Skin epidermis (tissue), 12 donors: ENCODE results near the gene MARCHF10.
A peak's percentile ranks its signal among the peaks of the same experiment; 100 is the strongest.

Source experiments
- H3K27ac ChIP-seq, 21 experiments: fragments of 200-600 bp; sonication (generic) in 11 of 21; one replicate each; pipeline ENCODE4 v1.5.0; 2020; ENCODE audit warnings: mild to moderate bottlenecking in 3 of 21, inconsistent platforms in 2 of 21, moderate library complexity in 2 of 21
- H3K4me3 ChIP-seq, 7 experiments: fragments of 200-600 bp; sonication (generic) in 2 of 7; one replicate each; pipeline ENCODE4 v1.5.0; 2020; ENCODE audit warnings: inconsistent platforms in 2 of 7, mild to moderate bottlenecking in 2 of 7, moderate library complexity in 1 of 7

The MARCHF10 gene

GRCh38 chr17:62761884-62762283 lies 46.2 kb downstream of the MARCHF10 start:
- Histone ChIP-seq H3K27ac (no peak overlapping the region), H3K4me3 (no peak overlapping the region)

GRCh38 chr17:62760945-62761267 lies 47.2 kb downstream of the MARCHF10 start:
- no peak overlapping the region for H3K4me3 ChIP-seq
- H3K27ac ChIP-seq = no peak overlapping the region

GRCh38 chr17:62760059-62760944 lies 47.8 kb downstream of the MARCHF10 start:
- H3K27ac ChIP-seq = no peak overlapping the region
- no peak overlapping the region for H3K4me3 ChIP-seq

- no peak overlapping the region for H3K27ac ChIP-seq
- no peak overlapping the region for H3K4me3 ChIP-seq
Measured at GRCh38 chr17:62757500-62757951, 50.6 kb downstream of the MARCHF10 start.

- H3K4me3 ChIP-seq = no peak overlapping the region
- H3K27ac ChIP-seq = no peak overlapping the region
Measured at GRCh38 chr17:62756198-62756597, 51.9 kb downstream of the MARCHF10 start.

- H3K27ac ChIP-seq = no peak overlapping the region
- no peak overlapping the region for H3K4me3 ChIP-seq
Measured at GRCh38 chr17:62755141-62755851, 52.8 kb downstream of the MARCHF10 start.

GRCh38 chr17:62754631-62755030 lies 53.5 kb downstream of the MARCHF10 start:
- H3K4me3 ChIP-seq = no peak overlapping the region
- no peak overlapping the region for H3K27ac ChIP-seq

GRCh38 chr17:62753562-62753961 lies 54.6 kb downstream of the MARCHF10 start:
- no peak overlapping the region for H3K27ac ChIP-seq
- H3K4me3 ChIP-seq = no peak overlapping the region

GRCh38 chr17:62751060-62751691 lies 56.9 kb downstream of the MARCHF10 start:
- Histone ChIP-seq H3K27ac (peak overlapping the region in 2 of 21 experiments; percentile 18 to 44), H3K4me3 (no peak overlapping the region)

- peak overlapping the region in 2 of 21 experiments; percentile 18 to 44 for H3K27ac ChIP-seq
- H3K4me3 ChIP-seq = no peak overlapping the region
Measured at GRCh38 chr17:62750631-62751051, 57.5 kb downstream of the MARCHF10 start.

GRCh38 chr17:62749926-62750325 lies 58.2 kb downstream of the MARCHF10 start:
- no peak overlapping the region for H3K4me3 ChIP-seq
- no peak overlapping the region for H3K27ac ChIP-seq

GRCh38 chr17:62746941-62747340 lies 61.2 kb downstream of the MARCHF10 start:
- Histone ChIP-seq H3K4me3 (no peak overlapping the region), H3K27ac (peak overlapping the region in 3 of 21 experiments; percentile 14 to 66 (median 42))

GRCh38 chr17:62745806-62746205 lies 62.3 kb downstream of the MARCHF10 start:
- H3K4me3 ChIP-seq = no peak overlapping the region
- H3K27ac ChIP-seq = peak overlapping the region in 2 of 21 experiments; percentile 24 to 66

- Histone ChIP-seq H3K27ac (no peak overlapping the region), H3K4me3 (no peak overlapping the region)
Measured at GRCh38 chr17:62744259-62744658, 63.9 kb downstream of the MARCHF10 start.

GRCh38 chr17:62741290-62741689 lies 66.8 kb downstream of the MARCHF10 start:
- Histone ChIP-seq H3K4me3 (no peak overlapping the region), H3K27ac (no peak overlapping the region)

GRCh38 chr17:62739645-62740388 lies 68.3 kb downstream of the MARCHF10 start:
- no peak overlapping the region for H3K27ac ChIP-seq
- H3K4me3 ChIP-seq = no peak overlapping the region

- H3K27ac ChIP-seq = no peak overlapping the region
- no peak overlapping the region for H3K4me3 ChIP-seq
Measured at GRCh38 chr17:62738281-62738680, 69.8 kb downstream of the MARCHF10 start.

- H3K27ac ChIP-seq = no peak overlapping the region
- H3K4me3 ChIP-seq = no peak overlapping the region
Measured at GRCh38 chr17:62737513-62737912, 70.6 kb downstream of the MARCHF10 start.

GRCh38 chr17:62735044-62735651 lies 73.0 kb downstream of the MARCHF10 start:
- Histone ChIP-seq H3K27ac (no peak overlapping the region), H3K4me3 (no peak overlapping the region)
